HG03442 (cell line): ENCODE measurements around the gene SRD5A3.

Source experiments
- ATAC-seq: cut with Tn5 transposase; IDR thresholded peaks from one replicate; pipeline ENCODE4 v1.9.1; 2021; ENCODE audit warnings: mild to moderate bottlenecking, moderate library complexity; ENCODE audit not compliant: unreplicated experiment

SRD5A3 gene

DNA sequence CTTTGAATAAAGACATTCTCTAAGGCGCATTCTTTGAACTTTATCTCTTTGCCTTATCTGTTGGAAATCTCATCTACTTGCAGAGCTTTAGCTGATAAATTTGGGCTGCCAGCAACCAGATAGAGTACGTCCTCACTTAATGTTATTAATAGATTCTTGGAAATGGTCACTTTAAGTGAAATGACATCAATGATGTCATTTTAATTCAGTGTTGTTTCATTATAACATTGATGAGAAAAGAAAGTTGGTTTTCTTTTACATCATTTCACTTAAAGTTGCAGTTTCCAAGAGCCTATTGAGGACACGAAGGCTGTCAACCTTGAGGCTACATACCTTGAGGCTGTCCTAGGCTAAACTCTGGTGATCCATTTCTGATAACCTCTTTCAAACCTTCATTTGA is 59.0 kb downstream of the SRD5A3 start:
- ATAC-seq, result no peak

DNA sequence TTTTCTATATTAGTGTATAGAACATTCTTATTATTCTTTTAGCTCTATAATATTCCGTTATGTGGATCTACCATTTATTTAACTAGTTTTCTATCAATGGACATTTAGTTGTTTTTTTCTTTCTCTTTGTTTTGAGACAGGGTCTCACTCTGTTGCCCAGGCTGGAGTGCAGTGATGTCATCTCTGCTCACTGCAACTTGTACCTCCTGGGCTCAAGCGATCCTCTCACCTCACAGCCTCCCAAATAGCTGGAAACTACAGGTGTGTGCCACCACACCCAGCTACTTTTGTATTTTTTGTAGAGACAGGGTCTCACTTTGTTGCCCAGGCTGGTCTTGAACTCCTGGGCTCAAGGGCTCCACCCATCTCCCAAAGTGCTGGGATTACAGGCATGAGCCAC is 60.5 kb downstream of the SRD5A3 start:
- no peak for ATAC-seq

DNA sequence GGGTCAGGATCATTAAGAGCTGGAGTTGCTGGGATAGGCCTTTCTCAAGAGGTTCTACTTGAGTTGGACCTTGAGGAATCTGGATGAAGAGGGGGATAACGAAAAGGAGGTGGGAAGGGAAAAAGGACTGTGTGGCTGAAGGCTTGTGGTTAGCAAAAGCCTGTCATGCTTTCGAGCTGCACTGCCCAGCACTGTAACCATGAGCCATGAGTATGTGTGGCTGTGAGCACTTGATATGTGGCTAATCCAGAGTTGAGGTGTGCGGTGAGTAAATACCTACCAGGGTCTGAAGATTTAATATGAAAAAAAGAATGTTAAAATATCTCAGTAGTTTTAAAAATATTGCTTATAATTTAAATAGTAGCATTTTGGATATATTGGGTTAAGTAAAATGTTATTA is 61.1 kb downstream of the SRD5A3 start:
- no peak for ATAC-seq

DNA sequence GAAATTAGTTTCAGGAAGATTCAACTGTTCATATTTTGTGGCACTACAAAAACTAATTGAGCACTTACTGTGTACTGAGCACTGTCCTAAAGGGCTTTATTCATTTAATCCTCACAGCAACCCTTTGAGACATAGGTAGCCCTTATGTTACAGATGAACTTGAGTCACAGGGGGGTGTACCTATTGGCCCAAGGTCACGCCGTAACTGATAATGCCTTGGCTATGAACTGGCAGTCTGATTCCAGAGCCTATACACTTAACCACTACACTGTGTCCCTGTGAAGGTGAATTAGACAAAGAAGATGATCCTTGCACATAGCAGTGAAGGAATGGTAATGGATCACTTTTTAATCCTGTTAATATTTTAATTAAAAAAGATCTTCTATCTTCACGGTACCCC is 61.7 kb downstream of the SRD5A3 start:
- no peak for ATAC-seq

DNA sequence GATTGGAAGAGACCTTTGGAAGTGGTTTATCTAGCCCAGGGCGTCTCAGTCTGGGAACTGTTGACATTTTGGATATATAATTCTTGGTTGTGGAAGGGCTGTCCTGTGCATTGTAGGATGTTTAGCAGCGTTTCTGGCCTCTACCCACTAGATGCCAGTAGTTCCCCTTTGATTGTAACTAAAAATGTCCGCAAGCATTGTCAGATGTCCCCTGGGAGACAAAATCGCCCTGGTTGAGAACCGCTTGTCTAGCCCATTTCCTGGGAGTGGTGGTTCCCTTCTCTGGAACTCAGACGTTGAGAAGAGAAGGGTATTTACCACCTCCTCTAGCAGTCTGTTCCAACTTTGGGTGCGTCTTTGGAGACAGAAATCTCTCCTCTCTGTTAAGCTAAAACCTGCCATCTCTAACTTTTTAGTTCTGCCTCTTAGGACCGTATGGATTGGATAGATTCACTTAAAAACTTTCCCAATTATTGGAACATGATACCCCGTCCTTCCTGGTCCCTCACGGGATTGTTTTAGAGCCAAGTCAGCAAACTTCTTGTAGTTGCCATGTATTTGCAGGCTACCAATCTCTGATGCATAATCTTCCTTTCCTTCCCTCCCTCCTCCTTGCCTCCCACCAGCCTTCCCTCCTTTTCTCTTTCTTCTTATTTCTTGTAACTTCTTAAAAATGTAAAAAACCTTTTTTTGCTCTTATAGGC is 63.6 kb downstream of the SRD5A3 start:
- ATAC-seq, result peak; percentile 76

DNA sequence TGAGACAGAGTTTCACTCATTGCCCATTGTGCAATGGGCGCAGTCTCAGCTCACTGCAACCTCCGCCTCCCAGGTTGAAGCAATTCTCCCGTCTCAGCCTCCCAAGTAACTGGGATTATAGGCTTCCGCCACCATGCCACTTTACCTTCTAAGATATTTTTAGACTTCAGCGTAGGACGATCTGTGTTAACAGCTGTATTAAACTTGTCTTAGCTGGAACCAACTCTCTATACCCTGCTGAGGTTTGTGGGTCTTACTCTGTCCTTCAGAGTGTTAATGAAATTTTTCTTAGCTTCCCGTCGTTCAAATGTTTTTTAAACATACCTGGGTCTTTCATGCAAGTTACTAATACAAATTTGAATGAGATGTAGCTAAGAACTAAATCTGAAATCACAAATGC is 64.4 kb downstream of the SRD5A3 start:
- ATAC-seq, result no peak

DNA sequence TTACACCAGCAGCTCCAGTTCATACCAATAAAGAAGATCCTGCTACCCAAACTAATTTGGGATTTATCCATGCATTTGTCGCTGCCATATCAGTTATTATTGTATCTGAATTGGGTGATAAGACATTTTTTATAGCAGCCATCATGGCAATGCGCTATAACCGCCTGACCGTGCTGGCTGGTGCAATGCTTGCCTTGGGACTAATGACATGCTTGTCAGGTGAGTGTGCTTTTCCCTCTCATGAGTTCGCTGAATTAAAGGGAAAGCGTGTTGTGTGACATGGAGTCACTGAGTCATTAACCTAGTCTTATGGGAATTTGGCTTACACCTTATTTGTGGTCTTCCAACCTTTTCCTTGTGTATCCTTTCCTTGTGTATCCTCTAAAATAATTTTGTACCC is 65.6 kb downstream of the SRD5A3 start:
- ATAC-seq, result no peak

DNA sequence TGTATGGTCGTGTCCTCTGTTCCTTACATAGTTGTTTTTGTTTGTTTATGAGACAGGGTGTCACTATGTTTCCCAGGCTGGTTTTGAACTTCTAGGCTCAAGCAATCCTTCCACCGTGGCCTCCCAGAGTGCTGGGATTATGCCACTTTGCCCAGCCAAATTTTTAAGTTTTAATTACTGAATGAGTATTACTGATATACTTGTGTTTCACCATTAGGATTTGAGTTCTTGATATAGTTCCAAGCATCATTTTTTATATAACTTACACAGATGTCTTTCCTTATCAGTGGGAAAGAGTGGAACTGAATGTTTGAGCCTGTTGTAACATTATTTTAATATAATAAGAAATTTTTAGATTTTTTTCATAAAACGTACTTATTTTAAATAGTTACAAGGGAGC is 70.1 kb downstream of the SRD5A3 start:
- no peak for ATAC-seq
